Stimulated activated CD8-positive, alpha-beta memory T cell treated with anti-CD3 and anti-CD28 coated beads, Interleukin-2, amount 100 ng/mL, for 48 hours (primary cell): ENCODE measurements around the gene MAN2A2.
"Not testable (repeated sequence)": the region's sequence is repeated elsewhere in the genome, so short reads cannot be mapped to it uniquely, and the experiment has no call there.

Source experiments
- DNase-seq, 2 donors: peaks; one replicate each; pipeline ENCODE4 v3.0.0-alpha.2; 2020; ENCODE audit warnings: low read depth in 2 of 2

Gene MAN2A2

DNA sequence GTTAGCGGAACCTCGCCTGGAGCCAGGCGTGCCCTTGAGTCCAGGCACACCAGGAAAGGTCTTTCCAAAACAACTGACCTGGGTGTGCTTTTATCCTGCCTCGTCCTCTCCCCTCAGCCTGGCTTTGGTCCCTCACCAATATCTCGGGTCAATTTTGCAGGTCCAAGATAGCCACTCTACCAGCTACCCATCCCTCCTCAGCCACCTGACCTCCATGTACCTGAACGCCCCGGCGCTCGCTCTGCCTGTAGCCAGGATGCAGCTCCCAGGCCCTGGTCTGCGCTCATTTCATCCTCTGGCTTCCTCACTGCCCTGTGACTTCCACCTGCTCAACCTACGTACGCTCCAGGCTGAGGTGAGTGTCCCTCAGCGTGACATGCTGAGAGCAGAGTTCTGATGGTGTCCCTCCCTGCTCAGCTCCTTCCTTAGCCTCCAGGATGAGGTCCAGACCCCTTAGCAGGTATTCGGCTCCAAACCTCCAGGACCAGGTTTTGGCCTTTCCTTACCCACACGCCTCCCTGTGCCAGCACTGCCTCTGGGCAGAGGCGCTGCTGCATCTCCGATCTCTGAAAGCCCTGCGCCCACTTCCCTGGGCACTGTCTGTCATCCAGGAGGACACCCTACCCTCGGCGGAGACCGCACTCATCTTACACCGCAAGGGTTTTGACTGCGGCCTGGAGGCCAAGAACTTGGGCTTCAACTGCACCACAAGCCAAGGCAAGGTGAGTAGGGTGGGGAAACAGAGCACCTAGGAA lies 15.1 kb downstream of the MAN2A2 start:
- DNase-seq, result no peak

DNA sequence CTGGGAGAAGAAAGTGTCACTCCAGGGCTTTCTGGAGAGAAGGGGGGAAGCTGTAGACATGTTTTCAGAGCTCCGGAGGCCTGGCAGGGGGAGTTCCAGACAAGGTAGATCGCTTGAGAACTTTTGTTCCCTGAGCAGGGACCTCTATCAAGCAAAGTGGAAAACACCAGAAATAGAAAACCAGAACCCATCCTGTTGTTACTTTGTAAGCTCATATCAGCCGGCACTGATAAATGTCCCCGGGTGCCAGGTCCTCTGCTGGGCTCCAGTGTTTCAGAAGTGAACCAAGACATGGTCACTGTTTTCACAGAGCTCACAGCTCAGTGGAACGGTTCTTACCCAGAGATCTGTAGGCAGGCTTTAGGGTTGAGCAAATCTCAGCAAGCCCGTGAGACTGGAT lies 15.7 kb downstream of the MAN2A2 start:
- no peak for DNase-seq

DNA sequence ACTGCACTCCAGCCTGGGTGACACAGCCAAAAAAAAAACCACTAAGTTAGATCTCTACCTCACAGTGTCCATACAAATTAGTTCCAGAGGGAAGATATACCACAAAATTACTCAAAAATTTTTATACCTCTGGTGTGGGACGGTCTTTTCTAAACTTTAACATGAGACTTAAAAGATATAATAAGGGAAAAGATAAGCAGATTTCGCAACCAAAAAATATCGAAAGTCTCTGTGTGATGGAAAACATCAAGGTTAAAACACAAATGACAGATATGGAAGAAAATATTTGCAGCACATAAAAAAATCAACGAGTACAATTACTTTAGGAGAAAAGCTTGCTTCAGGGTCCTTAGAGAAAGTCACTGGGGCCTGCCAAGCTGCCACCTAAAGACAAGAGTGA lies 18.8 kb downstream of the MAN2A2 start:
- DNase-seq, result no peak

DNA sequence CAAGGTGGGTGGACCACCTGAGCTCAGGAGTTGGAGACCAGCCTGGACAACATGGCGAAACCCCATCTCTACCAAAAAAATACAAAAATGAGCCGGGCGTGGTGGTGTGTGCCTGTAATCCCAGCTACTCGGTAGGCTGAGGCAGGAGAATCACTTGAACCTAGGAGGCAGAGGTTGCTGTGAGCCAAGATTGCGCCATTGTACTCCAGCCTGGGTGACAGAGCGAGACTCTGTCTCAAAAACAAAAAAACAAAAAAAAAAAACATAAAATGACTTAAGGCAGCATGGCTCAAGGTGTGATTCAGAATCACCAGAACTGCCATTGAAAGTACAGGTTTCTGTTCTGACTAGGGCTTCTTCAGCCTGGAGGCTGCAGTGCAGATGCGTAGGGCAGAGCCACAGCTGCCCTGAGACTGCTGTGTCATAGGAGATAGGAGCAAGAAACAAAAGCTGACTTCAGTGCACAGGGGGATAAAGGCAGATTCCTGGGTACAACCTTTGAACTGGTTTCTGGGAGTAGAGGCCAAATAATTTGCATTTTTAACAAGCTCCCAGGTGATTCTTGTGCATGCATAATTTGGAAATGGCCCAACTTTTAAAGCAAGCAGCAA lies 19.7 kb downstream of the MAN2A2 start:
- DNase-seq, result not testable (repeated sequence)

DNA sequence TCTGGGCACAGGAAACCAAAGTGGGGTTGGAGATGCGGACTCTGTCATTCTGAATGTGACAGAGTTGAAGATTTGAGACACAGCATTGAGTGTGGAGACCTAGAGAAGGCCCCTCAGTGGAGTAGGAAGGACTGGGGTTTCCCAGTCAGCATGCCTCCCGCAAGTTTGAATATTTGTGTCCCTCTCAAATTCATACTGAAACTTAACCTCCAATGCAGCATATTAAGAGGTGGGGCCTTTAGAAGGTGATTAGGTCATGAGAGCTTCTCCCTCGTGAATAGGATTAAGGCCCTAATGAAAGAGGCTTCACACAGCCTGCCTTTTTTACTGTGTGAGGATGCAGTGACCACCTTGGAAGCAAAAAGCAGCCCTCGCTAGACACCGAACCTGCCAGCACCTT lies 21.3 kb downstream of the MAN2A2 start:
- no peak for DNase-seq

DNA sequence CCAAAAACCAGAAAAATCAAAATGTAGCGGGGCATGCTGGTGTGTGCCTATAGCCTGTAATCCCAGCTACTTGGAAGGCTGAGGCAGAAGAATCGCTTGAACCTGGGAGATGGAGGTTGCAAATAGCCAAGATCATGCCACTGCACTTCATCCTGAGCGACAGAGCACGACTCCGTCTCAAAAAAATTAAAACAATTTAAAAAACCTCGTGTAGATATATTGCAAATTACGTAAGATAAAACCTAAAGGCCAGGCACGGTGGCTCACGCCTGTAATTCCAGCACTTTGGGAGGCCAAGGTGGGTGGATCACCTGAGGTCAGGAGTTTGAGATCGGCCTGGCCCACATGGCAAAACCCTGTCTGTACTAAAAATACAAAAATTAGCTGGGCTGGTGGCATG lies 23.7 kb downstream of the MAN2A2 start:
- DNase-seq, result not testable (repeated sequence)

DNA sequence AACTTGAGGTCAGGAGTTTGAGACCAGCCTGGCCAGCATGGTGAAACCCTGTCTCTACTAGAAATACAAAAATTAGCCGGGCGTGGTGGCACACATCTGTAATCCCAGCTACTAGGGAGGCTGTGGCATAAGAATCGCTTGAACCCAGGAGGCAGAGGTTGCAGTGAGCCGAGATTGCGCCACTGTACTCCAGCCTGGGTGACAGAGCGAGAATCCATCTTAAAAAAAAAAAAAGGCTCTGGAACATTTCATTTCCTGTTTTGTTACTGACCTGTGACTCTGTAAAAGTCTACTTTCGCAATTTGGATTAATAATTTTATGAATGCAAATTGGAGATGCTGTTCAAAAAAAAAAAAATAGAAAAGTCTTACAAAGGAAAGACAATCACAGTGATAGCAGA lies 25.0 kb downstream of the MAN2A2 start:
- not testable (repeated sequence) for DNase-seq

DNA sequence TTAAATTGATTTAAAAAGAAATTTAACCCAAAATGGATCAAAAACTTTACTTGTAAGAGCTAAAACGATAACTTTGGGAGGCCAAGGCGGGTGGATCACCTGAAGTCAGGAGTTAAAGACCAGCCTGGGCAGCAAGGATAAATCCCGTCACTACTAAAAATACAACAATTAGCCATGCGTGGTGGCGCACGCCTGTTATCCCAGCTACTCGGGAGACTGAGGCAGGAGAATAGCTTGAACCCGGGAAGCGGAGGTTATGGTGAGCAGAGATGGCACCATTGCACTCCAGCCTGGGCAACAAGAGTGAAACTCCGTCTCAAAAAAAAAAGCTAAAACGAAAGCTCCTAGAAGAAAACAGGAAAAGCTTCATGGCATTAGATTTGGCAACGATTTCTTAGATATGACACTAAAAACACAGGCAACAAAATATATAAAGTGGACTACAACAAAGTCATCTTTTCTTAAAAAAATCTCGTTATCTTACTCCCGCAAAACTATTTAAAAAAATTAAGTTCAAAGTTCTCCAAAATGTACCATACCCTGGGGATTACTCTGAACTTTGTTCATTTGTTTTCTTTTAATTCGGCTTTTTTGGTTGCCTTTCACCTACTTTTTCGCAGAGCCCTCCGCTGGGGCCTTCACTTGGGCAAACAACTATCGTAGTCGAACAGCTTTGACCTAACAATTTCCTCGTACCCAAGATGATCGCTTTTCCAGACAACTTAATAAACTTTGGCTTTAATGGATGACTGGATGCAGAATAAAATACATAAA lies 26.3 kb downstream of the MAN2A2 start:
- DNase-seq, result no peak

DNA sequence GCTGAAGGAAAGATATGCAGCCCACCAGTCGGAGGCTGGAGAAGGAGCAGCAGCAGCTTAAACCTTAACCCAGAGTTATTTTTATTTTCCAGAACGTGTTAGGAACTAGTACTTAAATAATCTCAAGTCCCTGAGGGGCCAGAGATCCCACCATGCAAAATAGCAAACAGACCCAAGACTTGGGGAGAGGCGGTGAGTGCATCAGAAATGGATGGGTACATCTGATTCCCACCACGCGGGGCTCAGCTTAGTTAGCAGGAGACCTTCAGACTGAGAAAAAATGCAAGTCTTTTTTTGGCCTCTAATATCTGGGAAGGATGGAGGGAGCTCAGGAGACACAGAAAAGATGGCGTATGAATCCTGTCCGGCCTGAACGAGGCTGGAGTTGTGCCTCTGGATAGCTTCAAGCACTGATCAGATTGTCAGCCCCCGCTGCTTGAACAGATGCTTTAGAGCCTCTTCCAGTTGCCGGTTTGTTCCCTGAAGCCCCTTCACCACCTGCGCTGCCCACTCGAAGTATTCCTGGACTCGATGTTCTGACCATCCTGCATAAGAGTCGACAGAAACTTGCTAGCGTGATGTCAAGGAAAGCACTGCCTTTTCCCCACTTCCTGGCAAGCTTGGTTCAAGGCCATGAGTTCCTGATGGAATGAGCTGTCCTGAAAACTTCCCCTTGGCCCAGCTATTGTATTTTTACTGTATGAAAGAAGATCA lies 27.9 kb downstream of the MAN2A2 start:
- DNase-seq, result no peak

DNA sequence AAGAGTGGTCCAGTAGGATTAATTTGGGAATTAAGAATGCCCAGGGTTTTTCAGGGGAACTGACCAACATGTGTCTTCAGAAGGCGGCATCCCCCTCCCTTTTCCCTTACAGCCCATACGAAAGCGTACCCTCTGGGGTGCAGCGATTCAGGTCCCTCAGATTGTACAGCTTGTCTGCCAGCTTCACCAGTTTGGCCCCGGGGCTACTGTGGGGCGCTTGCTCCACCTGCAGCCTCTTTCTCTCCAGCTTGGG lies 28.4 kb downstream of the MAN2A2 start:
- DNase-seq, result no peak

DNA sequence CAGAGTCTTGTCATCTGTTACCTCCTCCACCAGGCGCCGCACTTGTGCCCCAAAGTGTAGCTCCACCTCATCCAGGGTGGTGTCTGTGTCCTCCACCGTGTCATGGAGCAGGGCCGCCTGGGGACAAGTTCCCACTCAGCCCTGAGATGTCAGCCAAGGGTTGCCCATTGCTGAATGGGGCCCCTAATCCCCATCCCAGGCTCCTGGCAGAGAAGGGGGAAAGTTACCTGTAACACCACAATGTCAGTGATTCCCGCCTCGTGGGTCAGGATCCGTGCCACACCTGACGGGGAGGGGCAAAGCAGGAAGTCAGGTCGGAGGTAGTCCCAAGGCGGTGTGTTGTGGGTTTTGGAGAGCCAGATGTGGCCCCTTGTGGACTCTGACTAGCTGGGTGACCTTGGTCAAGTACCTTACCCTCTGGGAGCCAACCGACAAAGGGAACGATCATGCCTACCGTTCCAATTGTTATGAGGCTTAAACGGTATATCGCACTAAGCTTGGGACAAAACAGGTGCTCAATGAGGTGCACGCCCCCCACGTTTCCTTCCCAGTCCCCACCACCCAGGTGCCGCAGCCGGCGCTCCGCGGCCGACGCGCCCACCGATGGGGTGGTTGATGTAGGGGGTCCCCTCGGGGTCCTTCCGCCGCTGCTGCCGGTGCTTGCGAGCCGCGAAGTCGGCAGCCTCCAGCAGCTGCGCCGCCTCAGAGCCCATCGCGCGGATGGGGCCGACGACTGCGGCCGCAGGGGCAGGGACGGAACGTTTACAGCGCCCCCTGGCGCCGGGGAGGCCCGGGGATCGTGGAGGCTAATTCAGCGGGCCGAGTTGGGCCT lies 28.9 kb downstream of the MAN2A2 start, which contains the start of gene HDDC3:
Gene HDDC3 (minus strand): TSS at position 722 of the 832 bp plus-strand sequence. CDS start 9 bp downstream, at position 713.
- DNase-seq, result peak; percentile 92 to 94

DNA sequence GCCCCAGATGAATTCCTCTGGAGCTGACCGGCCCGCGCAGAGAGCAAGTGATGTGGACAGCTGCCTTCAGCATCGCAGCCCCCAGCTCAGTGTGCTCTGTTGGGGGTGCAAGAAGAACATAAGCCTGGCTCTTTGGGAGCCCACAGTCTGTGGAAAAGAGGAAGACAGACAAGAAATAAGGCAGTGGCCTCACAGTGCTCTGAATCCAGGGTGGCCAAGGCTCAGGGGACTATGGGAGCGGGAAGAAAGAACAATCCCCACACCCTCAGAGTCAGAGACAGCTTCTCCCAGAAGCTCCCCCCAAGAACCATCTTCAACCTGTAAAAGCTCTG lies 29.5 kb downstream of the MAN2A2 start:
- DNase-seq, result no peak

DNA sequence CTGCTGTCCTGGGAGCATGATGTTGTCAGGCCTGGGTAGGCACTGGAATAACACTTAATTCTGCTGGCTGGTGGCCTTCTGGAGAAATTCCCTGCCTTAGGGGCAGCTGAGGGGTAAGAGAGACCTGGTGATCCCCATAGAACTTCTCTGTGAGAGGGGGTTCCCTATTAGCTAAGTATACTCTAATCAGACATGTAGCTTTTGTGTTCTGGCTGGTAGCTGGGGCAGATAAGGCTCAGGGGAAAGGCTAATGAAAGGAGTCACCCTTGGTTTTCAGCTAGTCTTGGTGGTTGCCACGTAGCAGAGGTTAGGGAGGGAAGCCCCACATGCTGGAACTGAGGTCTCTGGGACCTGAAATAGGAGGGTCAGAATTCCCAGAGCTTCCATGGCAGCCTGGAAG lies 30.2 kb downstream of the MAN2A2 start:
- no peak for DNase-seq

DNA sequence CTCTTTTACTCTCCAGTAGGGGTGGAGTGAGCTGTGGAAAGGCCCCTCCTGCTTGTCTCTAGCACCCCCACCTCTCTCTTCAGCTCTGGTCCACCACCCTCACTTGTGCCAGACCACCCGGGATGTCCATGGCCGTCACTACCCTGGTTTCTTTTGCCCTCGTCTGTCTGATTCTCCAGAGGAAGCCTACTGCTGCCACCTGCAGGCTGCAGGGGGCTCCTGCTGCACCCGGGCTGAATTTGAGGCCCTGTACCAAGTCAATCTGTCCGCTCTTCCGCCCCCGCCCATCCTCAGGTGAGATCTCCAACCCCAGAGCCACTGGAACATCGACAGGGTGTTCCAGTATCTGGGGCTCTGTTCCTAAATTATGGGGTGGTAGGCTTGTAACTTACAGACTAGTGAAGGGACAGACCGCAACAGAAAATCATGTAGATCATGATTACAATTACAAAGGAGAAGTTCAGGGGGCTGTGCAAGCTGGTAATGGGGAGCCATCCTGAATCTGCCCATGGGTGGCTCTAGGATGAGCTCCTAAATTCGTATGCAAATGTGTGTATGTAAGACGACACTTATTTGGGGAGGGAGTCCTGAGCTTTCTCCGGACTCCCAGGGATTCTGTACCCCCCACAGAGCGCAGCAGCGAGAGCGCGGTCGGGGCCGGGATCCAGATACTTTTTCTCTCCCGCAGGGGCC lies 31.3 kb downstream of the MAN2A2 start:
- peak; percentile 78 to 88 for DNase-seq

DNA sequence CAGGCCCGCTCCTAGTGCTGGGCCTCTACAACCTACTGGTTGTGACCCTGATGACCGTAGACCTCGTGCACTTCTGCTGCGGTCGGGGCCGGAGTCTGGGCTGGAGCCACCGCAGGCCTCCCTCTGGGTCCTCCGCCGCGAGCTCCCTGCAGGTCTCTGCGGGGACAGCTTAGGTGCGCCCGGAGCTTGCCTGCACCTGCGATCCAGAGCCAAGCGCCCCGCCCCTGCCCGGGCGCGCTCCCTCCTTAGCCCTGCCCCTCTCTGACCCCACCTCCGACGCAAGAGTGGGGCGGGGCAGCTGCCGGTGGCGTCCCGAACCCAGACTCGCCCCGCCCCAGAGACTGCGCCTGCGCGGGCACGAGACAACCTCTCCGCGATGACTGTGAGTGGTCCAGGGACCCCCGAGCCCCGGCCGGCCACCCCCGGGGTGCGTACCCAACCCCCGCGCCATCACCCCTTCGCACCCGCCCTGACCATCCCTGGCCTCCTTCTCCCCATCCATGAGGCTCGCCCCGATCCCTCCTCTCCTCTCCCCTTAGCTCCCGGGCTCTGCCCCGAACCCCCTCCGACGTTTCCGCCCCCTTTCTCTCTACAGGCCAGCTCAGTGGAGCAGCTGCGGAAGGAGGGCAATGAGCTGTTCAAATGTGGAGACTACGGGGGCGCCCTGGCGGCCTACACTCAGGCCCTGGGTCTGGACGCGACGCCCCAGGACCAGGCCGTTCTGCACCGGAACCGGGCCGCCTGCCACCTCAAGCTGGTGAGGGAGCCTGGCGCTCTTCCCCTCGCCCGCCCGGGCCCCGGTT lies 32.0 kb downstream of the MAN2A2 start, which contains the start of gene UNC45A:
Gene UNC45A (plus strand): TSS at position 337 of the 803 bp plus-strand sequence. CDS start 40 bp downstream, at position 377.
- peak; percentile 94 to 98 for DNase-seq

DNA sequence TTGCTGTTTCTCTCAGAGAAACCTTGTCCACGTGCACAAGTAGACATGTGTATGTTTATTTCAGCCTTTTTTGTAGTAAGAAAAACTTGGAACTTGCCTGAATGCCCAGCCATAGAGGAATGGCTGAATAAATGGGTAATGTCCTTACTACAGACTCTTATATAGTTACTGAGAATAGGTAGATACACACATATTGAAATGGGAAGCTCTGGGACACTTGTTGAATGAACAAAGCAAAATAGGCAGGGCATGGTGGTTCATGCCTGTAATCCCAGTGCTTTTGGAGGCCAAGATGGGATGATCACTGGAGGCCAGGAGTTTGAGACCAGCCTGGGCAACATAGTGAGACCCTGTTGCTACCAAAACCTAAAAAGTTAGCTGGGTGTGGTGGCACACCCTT lies 33.7 kb downstream of the MAN2A2 start:
- no peak for DNase-seq

DNA sequence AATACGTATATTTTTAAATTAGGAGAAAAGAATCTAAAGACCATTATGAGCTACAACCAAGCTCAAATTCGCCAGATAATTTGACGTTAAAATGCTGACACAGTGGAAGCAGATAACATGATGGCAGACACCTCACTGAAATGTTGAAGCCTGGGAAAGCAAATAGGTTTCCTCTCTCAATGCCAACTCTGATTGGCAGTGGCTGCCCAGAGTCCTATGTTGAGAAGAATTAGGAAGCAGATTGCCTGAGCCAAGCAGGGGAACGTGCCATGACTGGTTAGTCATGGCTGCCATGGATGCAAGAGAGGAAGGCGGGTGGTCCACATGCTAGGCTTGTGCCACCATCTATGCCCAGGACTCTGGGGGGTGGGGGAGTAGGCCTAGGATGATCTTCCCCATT lies 35.2 kb downstream of the MAN2A2 start:
- no peak for DNase-seq

DNA sequence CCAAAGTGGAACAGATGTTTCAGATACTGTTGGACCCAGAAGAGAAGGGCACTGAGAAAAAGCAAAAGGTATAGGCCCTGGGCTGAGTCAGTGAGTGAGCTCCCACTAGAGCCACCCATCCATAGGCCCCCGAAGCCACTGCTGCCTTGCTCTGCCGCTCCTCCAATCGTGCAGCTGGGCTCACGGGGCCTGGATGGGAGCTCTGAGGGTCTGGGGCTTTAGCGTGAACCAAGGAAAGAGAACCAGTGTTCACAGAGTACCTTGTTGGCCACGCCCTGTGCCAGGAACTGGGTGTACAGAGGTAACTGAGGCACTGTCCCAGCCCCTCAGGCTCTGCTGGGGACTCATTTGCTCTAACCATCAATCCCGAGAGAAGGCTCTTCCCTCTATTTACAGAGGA lies 36.7 kb downstream of the MAN2A2 start:
- DNase-seq, result no peak

DNA sequence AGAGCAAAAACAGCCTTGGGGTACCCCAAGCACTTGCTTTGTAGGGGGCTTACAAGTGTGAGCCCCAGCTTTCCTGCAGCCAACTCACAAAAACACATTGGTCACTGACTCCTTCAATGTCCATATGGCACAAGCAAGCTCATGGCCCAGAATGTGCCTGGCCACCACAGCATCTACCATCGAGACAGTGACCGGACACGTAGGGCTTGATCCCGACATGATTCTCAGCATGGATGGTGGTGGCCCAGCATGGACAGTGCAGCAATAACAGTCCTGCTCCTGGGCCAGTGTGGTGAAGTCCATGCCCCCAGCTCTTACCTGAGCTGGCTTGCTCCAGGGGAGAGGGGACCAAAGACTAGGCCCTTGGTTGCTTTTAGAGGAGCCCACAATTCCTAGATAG lies 37.9 kb downstream of the MAN2A2 start:
- DNase-seq, result no peak
